ENCODE measurements around the gene STK16. TPM values are rescaled to one million over a fixed set of nuclear protein-coding genes. Genes with fewer than 3 reads are reported as not detected.

STK16 gene
- polyA plus RNA-seq, 3 donors: 16.7 to 40.7 (median 17.8) TPM

- no peak overlapping the region for H3K9ac ChIP-seq (ENCODE audit: insufficient read depth, low read length, poor library complexity, severe bottlenecking)
- peaks cover 11 to 14% of the 10 kb centered on the region in 2 donors for H3K36me3 ChIP-seq (replicated peaks in 1 of 2; ENCODE audit: control insufficient read depth in 1 of 2, insufficient read depth in 2 of 2, low read length in 2 of 2)
- no peak overlapping the region for H3K4me2 ChIP-seq (replicated peaks; ENCODE audit: extremely low read depth, low read length, poor library complexity, severe bottlenecking)
- Mint-ChIP-seq H3K9me3 (peaks cover 0 to 3% (median 0%) of the 10 kb centered on the region in 7 donors), H3K36me3 (peaks cover 14 to 16% of the 10 kb centered on the region in 2 donors), H3K27ac (peak overlapping the region in 1 of 7 donors; percentile 72), H3K4me1 (peaks cover 9% of the 10 kb centered on the region), H3K27me3 (ENCODE audit: low read depth in 3 of 3) (peaks cover 8 to 29% (median 19%) of the 10 kb centered on the region in 3 donors), H3K4me3 (no peak overlapping the region)
- peaks cover 0 to 10% of the 10 kb centered on the region in 2 donors for H3K27me3 ChIP-seq (ENCODE audit: control insufficient read depth in 2 of 2, insufficient read depth in 2 of 2, low read length in 2 of 2)
- H3K9me3 ChIP-seq (replicated peaks in 1 of 2; ENCODE audit: control insufficient read depth in 1 of 2, insufficient read depth in 1 of 2, low read length in 2 of 2): no peaks in the 10 kb centered on the region
- no peak overlapping the region for H3K27ac ChIP-seq (ENCODE audit: low read depth in 1 of 2, low read length in 2 of 2)
- no peaks in the 10 kb centered on the region for H3K79me2 ChIP-seq (ENCODE audit: insufficient read depth, low read length)
- H3K4me3 ChIP-seq (replicated peaks in 1 of 3; ENCODE audit: low read depth in 2 of 3, low read length in 3 of 3): no peak overlapping the region
- DNase-seq: no peak
- WGBS (ENCODE audit: insufficient coverage): 79% methylated on average over 5 of the region's 16 CpGs
- no peak overlapping the region for H2AFZ ChIP-seq (ENCODE audit: insufficient read depth, low read depth, low read length, poor library complexity, severe bottlenecking)
- H3K4me1 ChIP-seq (ENCODE audit: control insufficient read depth in 1 of 2, insufficient read depth in 2 of 2, low read length in 2 of 2): peaks cover 6 to 9% of the 10 kb centered on the region in 2 donors
- intact Hi-C loops (cut with micrococcal nuclease): no loop called here
- TF ChIP-seq CTCF (IDR thresholded peaks at IDR 0.05): no peak
- H4K20me1 ChIP-seq (ENCODE audit: insufficient read depth, low read length): peaks cover 5% of the 10 kb centered on the region
These were observed 44.5 kb downstream of the STK16 start for GRCh38 chr2:219289537-219290361.

GRCh38 chr2:219290381-219291171, 45.3 kb downstream of the STK16 start:
- H3K36me3 ChIP-seq (replicated peaks in 1 of 2; ENCODE audit: control insufficient read depth in 1 of 2, insufficient read depth in 2 of 2, low read length in 2 of 2): peaks cover 3 to 6% of the 10 kb centered on the region in 2 donors
- 94% methylated on average over 16 of the region's 16 CpGs for WGBS (ENCODE audit: insufficient coverage)
- no peak overlapping the region for H3K4me3 ChIP-seq (replicated peaks in 1 of 3; ENCODE audit: low read depth in 2 of 3, low read length in 3 of 3)
- Mint-ChIP-seq H3K4me3 (no peak overlapping the region), H3K36me3 (peaks cover 6 to 8% of the 10 kb centered on the region in 2 donors), H3K9me3 (peaks cover 0 to 5% (median 1%) of the 10 kb centered on the region in 7 donors), H3K4me1 (peaks cover 11% of the 10 kb centered on the region), H3K27me3 (ENCODE audit: low read depth in 3 of 3) (peaks cover 15 to 36% (median 24%) of the 10 kb centered on the region in 3 donors), H3K27ac (peak overlapping the region in 1 of 7 donors; percentile 28)
- intact Hi-C loops (cut with micrococcal nuclease): no loop called here
- no peak overlapping the region for H3K4me2 ChIP-seq (replicated peaks; ENCODE audit: extremely low read depth, low read length, poor library complexity, severe bottlenecking)
- H3K27me3 ChIP-seq (ENCODE audit: control insufficient read depth in 2 of 2, insufficient read depth in 2 of 2, low read length in 2 of 2): peaks cover 0 to 15% of the 10 kb centered on the region in 2 donors
- H3K79me2 ChIP-seq (ENCODE audit: insufficient read depth, low read length): no peaks in the 10 kb centered on the region
- DNase-seq: no peak
- no peak for TF ChIP-seq CTCF (IDR thresholded peaks at IDR 0.05)
- H2AFZ ChIP-seq (ENCODE audit: insufficient read depth, low read depth, low read length, poor library complexity, severe bottlenecking): no peak overlapping the region
- H3K9me3 ChIP-seq (replicated peaks in 1 of 2; ENCODE audit: control insufficient read depth in 1 of 2, insufficient read depth in 1 of 2, low read length in 2 of 2): no peaks in the 10 kb centered on the region
- H3K9ac ChIP-seq (ENCODE audit: insufficient read depth, low read length, poor library complexity, severe bottlenecking): no peak overlapping the region
- peaks cover 10 to 15% of the 10 kb centered on the region in 2 donors for H3K4me1 ChIP-seq (ENCODE audit: control insufficient read depth in 1 of 2, insufficient read depth in 2 of 2, low read length in 2 of 2)
- H4K20me1 ChIP-seq (ENCODE audit: insufficient read depth, low read length): peaks cover 1% of the 10 kb centered on the region
- H3K27ac ChIP-seq (ENCODE audit: low read depth in 1 of 2, low read length in 2 of 2): no peak overlapping the region
